Measurements from ENCODE around the gene RASSF7.
A peak's percentile ranks its signal among the peaks of the same experiment; 100 is the strongest.
"Not testable (repeated sequence)": the region's sequence is repeated elsewhere in the genome, so short reads cannot be mapped to it uniquely, and the experiment has no call there.

Gene RASSF7

GRCh38 chr11:567011-567628 is 6.3 kb downstream of the RASSF7 start:
- TF ChIP-seq CTCF (IDR thresholded peaks at IDR 0.05; ENCODE audit: low read depth, low read length, missing control alignments): no peak
- in situ Hi-C loops (cut with HindIII; ENCODE audit: low sequenced_read_pairs): no loop called here
- H3K4me3 ChIP-seq (ENCODE audit: low read depth, low read length): peak overlapping the region; percentile 48
- DNase-seq (ENCODE audit: low read depth): no peak

GRCh38 chr11:567629-568292 is 7.0 kb downstream of the RASSF7 start:
- TF ChIP-seq CTCF (IDR thresholded peaks at IDR 0.05; ENCODE audit: low read depth, low read length, missing control alignments): no peak
- H3K4me3 ChIP-seq (ENCODE audit: low read depth, low read length): peak overlapping the region; percentile 48
- no peak for DNase-seq (ENCODE audit: low read depth)
- in situ Hi-C loops (cut with HindIII; ENCODE audit: low sequenced_read_pairs): no loop called here

GRCh38 chr11:568306-569157 is 7.8 kb downstream of the RASSF7 start:
- in situ Hi-C loops (cut with HindIII; ENCODE audit: low sequenced_read_pairs): no loop called here
- no peak for TF ChIP-seq CTCF (IDR thresholded peaks at IDR 0.05; ENCODE audit: low read depth, low read length, missing control alignments)
- peak overlapping the region; percentile 48 for H3K4me3 ChIP-seq (ENCODE audit: low read depth, low read length)
- peak; percentile 51 for DNase-seq (ENCODE audit: low read depth)

GRCh38 chr11:569158-569885 is 8.6 kb downstream of the RASSF7 start:
- in situ Hi-C loops (cut with HindIII; ENCODE audit: low sequenced_read_pairs): no loop called here
- TF ChIP-seq CTCF (IDR thresholded peaks at IDR 0.05; ENCODE audit: low read depth, low read length, missing control alignments): no peak
- H3K4me3 ChIP-seq (ENCODE audit: low read depth, low read length): peak overlapping the region; percentile 48
- DNase-seq (ENCODE audit: low read depth): no peak

GRCh38 chr11:571802-572185 is 11.0 kb downstream of the RASSF7 start:
- no peak for TF ChIP-seq CTCF (IDR thresholded peaks at IDR 0.05; ENCODE audit: low read depth, low read length, missing control alignments)
- DNase-seq (ENCODE audit: low read depth): no peak
- in situ Hi-C loops (cut with HindIII; ENCODE audit: low sequenced_read_pairs): no loop called here
- no peak overlapping the region for H3K4me3 ChIP-seq (ENCODE audit: low read depth, low read length)

- in situ Hi-C loops (cut with HindIII; ENCODE audit: low sequenced_read_pairs): no loop called here
Measured at GRCh38 chr11:573146-573759, 12.5 kb downstream of the RASSF7 start.

GRCh38 chr11:574031-574570 is 13.3 kb downstream of the RASSF7 start:
- DNase-seq (ENCODE audit: low read depth); H3K4me3 ChIP-seq (ENCODE audit: low read depth, low read length); in situ Hi-C loops (cut with HindIII; ENCODE audit: low sequenced_read_pairs): not testable (repeated sequence)

More at GRCh38 chr11:573146-573759, 12.5 kb downstream of the RASSF7 start:
- no peak overlapping the region for H3K4me3 ChIP-seq (ENCODE audit: low read depth, low read length)
- DNase-seq (ENCODE audit: low read depth): no peak
- TF ChIP-seq CTCF (IDR thresholded peaks at IDR 0.05; ENCODE audit: low read depth, low read length, missing control alignments): no peak
